H9 (cell line): ENCODE data around the gene TOX4. TPM values are rescaled to one million over a fixed set of nuclear protein-coding genes. Genes with fewer than 3 reads are reported as not detected.

ENCODE experiments used
- DNase-seq: peaks from one replicate; pipeline ENCODE4 v3.0.0-alpha.2; 2017
- H2AFZ ChIP-seq: one replicate; pipeline ENCODE4 v1.6.1; 2013; ENCODE audit warnings: mild to moderate bottlenecking, low read length, control low read depth, moderate library complexity
- H2AK5ac ChIP-seq: 2 replicates; pipeline ENCODE4 v1.6.1; 2013; ENCODE audit warnings: low read length, control low read depth, mixed read lengths; ENCODE audit not compliant: insufficient read length
- H2BK120ac ChIP-seq: one replicate; pipeline ENCODE4 v1.6.1; 2013; ENCODE audit warnings: low read depth, mild to moderate bottlenecking, low read length, control low read depth, inconsistent platforms; ENCODE audit not compliant: poor library complexity, severe bottlenecking
- H2BK12ac ChIP-seq: 2 replicates; pipeline ENCODE4 v1.6.1; 2013; ENCODE audit warnings: low read length, control low read depth, mixed read lengths, low read depth; ENCODE audit not compliant: insufficient read length
- H2BK15ac ChIP-seq: 2 replicates; pipeline ENCODE4 v1.6.1; 2013; ENCODE audit warnings: low read depth, low read length, control low read depth
- H2BK20ac ChIP-seq: one replicate; pipeline ENCODE4 v1.6.1; 2013; ENCODE audit warnings: low read depth, mild to moderate bottlenecking, low read length, control low read depth, inconsistent platforms; ENCODE audit not compliant: poor library complexity, severe bottlenecking
- H2BK5ac ChIP-seq: 2 replicates; pipeline ENCODE4 v1.6.1; 2013; ENCODE audit warnings: low read length, control low read depth, mixed read lengths; ENCODE audit not compliant: insufficient read length
- H3K14ac ChIP-seq: 2 replicates; pipeline ENCODE4 v1.6.1; 2013; ENCODE audit warnings: low read length, control low read depth; ENCODE audit not compliant: insufficient read depth
- H3K18ac ChIP-seq: 2 replicates; pipeline ENCODE4 v1.6.1; 2013; ENCODE audit warnings: low read depth, mild to moderate bottlenecking, mixed read lengths, low read length, control low read depth; ENCODE audit not compliant: insufficient read length
- H3K23ac ChIP-seq: 2 replicates; pipeline ENCODE4 v1.6.1; 2013; ENCODE audit warnings: low read length, control low read depth, mixed read lengths, low read depth; ENCODE audit not compliant: insufficient read length
- H3K23me2 ChIP-seq: 2 replicates; pipeline ENCODE4 v1.6.1; 2013; ENCODE audit warnings: low read depth, mild to moderate bottlenecking, mixed read lengths, low read length, control low read depth; ENCODE audit not compliant: insufficient read length, poor library complexity, severe bottlenecking
- H3K27ac ChIP-seq: 2 replicates; pipeline ENCODE4 v1.5.1; 2013; ENCODE audit warnings: low read length, control low read depth, mixed read lengths, low read depth; ENCODE audit not compliant: insufficient read length
- H3K27me3 ChIP-seq: 2 replicates; pipeline ENCODE4 v1.6.1; 2013; ENCODE audit warnings: low read length, control low read depth, inconsistent platforms; ENCODE audit not compliant: insufficient read depth
- H3K4ac ChIP-seq: 2 replicates; pipeline ENCODE4 v1.6.1; 2013; ENCODE audit warnings: low read depth, mild to moderate bottlenecking, control low read depth, inconsistent platforms, low read length, moderate library complexity
- H3K4me1 ChIP-seq: 2 replicates; pipeline ENCODE4 v1.6.1; 2013; ENCODE audit warnings: low read length, control low read depth, inconsistent platforms; ENCODE audit not compliant: insufficient read depth
- H3K4me2 ChIP-seq: 2 replicates; pipeline ENCODE4 v1.6.1; 2013; ENCODE audit warnings: low read length, control low read depth, mixed read lengths; ENCODE audit not compliant: insufficient read length, insufficient read depth
- H3K56ac ChIP-seq: 2 replicates; pipeline ENCODE4 v1.6.1; 2013; ENCODE audit warnings: low read depth, mild to moderate bottlenecking, mixed read lengths, low read length, control low read depth; ENCODE audit not compliant: insufficient read length
- H3K79me1 ChIP-seq: 2 replicates; pipeline ENCODE4 v1.6.1; 2013; ENCODE audit warnings: low read depth, mild to moderate bottlenecking, moderate library complexity, low read length, control low read depth, inconsistent platforms; ENCODE audit not compliant: insufficient read depth, poor library complexity, severe bottlenecking
- H3K79me2 ChIP-seq: 2 replicates; pipeline ENCODE4 v1.6.1; 2013; ENCODE audit warnings: low read length, control low read depth, inconsistent platforms; ENCODE audit not compliant: insufficient read depth
- H3K9ac ChIP-seq: 2 replicates; pipeline ENCODE4 v1.6.1; 2013; ENCODE audit warnings: low read length, control low read depth, mixed read lengths; ENCODE audit not compliant: insufficient read length; ENCODE audit errors: extremely low read depth
- H3K9me3 ChIP-seq: one replicate; pipeline ENCODE4 v1.6.1; 2013; ENCODE audit warnings: low read depth, low read length, inconsistent platforms; ENCODE audit not compliant: control insufficient read depth
- H3T11ph ChIP-seq: one replicate; pipeline ENCODE4 v1.6.1; 2013; ENCODE audit warnings: mild to moderate bottlenecking, low read length, control low read depth, inconsistent platforms
- H4K20me1 ChIP-seq: one replicate; pipeline ENCODE4 v1.6.1; 2013; ENCODE audit not compliant: control insufficient read depth, insufficient read length, insufficient read depth
- H4K5ac ChIP-seq: 2 replicates; pipeline ENCODE4 v1.6.1; 2013; ENCODE audit warnings: low read depth, mild to moderate bottlenecking, mixed read lengths, low read length, control low read depth; ENCODE audit not compliant: insufficient read length
- H4K8ac ChIP-seq: replicated peaks from 2 replicates; pipeline ENCODE4 v1.6.1; 2013; ENCODE audit warnings: low read length, control low read depth, mixed read lengths, low read depth; ENCODE audit not compliant: insufficient read length
- H4K91ac ChIP-seq: 2 replicates; pipeline ENCODE4 v1.6.1; 2013; ENCODE audit warnings: low read depth, mild to moderate bottlenecking, moderate library complexity, mixed read lengths, low read length, control low read depth; ENCODE audit not compliant: insufficient read length
- H3K27ac Mint-ChIP-seq, 3 experiments: 2 replicates in 2 of 3; 3 replicates in 1 of 3; pipeline ENCODE4 v1.8.0; 2020 to 2021; ENCODE audit warnings: mixed read lengths in 3 of 3, mild to moderate bottlenecking in 1 of 3, moderate library complexity in 1 of 3
- H3K27me3 Mint-ChIP-seq: 2 replicates; pipeline ENCODE4 v1.8.0; 2021; ENCODE audit warnings: low read depth, mild to moderate bottlenecking, moderate library complexity, mixed read lengths
- H3K36me3 Mint-ChIP-seq, 3 experiments: 2 replicates in 2 of 3; 3 replicates in 1 of 3; pipeline ENCODE4 v1.8.0; 2020 to 2021; ENCODE audit warnings: low read depth in 3 of 3, mixed read lengths in 3 of 3; ENCODE audit not compliant: insufficient read depth in 1 of 3
- H3K4me1 Mint-ChIP-seq, 2 experiments: 2 replicates each; pipeline ENCODE4 v1.8.0; 2020; ENCODE audit warnings: mixed read lengths in 2 of 2
- H3K4me3 Mint-ChIP-seq, 2 experiments: 2 replicates in 1 of 2; 3 replicates in 1 of 2; pipeline ENCODE4 v1.8.0; 2020 to 2021; ENCODE audit warnings: mild to moderate bottlenecking in 2 of 2, mixed read lengths in 2 of 2, moderate library complexity in 1 of 2
- H3K9me3 Mint-ChIP-seq, 2 experiments: 2 replicates in 1 of 2; 3 replicates in 1 of 2; pipeline ENCODE4 v1.8.0; 2020; ENCODE audit warnings: mild to moderate bottlenecking in 2 of 2, mixed read lengths in 2 of 2, moderate library complexity in 1 of 2
- CTCF ChIP-seq: fragments of 200-600 bp; sonication (generic); conservative IDR thresholded peaks from 3 replicates; pipeline ENCODE4 v1.8.0; 2021; ENCODE audit warnings: antibody characterized with exemption, mild to moderate bottlenecking
- WGBS: extraction: QIAGEN DNeasy Blood & Tissue Kit; methylation state at CpG from one replicate; pipeline ENCODE4 v1.1.7; 2013; ENCODE audit warnings: missing lambda C conversion rate, low lambda C conversion rate, mixed read lengths; ENCODE audit not compliant: insufficient read length; ENCODE audit errors: extremely low coverage; 5-methylcytosine and 5-hydroxymethylcytosine counted together
- total RNA-seq: library from RNA; stranded (reverse); gene quantifications from 2 replicates; pipeline ENCODE4 v1.2.1, GENCODE V29; 2021

Gene TOX4
- total RNA-seq, 1 experiment from 2014 or later: 64.7 TPM

GRCh38 chr14:21486640-21487087 is 9.7 kb downstream of the TOX4 start:
- TF ChIP-seq CTCF: no peak
- H2BK20ac ChIP-seq: no peak overlapping the region
- Mint-ChIP-seq H3K4me1 (no peaks in the 10 kb centered on the region), H3K27me3 (no peaks in the 10 kb centered on the region), H3K9me3 (no peaks in the 10 kb centered on the region), H3K36me3 (peaks cover 9 to 36% (median 33%) of the 10 kb centered on the region in 3 experiments; a peak in 6 of 7 replicates), H3K4me3 (no peak overlapping the region), H3K27ac (no peak overlapping the region)
- H2BK120ac ChIP-seq: no peak overlapping the region
- H2BK5ac ChIP-seq: no peak overlapping the region
- H3K9me3 ChIP-seq: no peaks in the 10 kb centered on the region
- H2BK12ac ChIP-seq: no peak overlapping the region
- H3K23me2 ChIP-seq: no peaks in the 10 kb centered on the region
- no peaks in the 10 kb centered on the region for H4K20me1 ChIP-seq
- H3K14ac ChIP-seq: no peak overlapping the region
- no peak overlapping the region for H3T11ph ChIP-seq
- no peaks in the 10 kb centered on the region for H3K79me1 ChIP-seq
- no peaks in the 10 kb centered on the region for H3K79me2 ChIP-seq
- no peak overlapping the region for H4K5ac ChIP-seq
- no peak overlapping the region for H2AK5ac ChIP-seq
- no peak overlapping the region for H4K91ac ChIP-seq
- H3K4me1 ChIP-seq: no peaks in the 10 kb centered on the region
- no peak overlapping the region for H4K8ac ChIP-seq
- no peak overlapping the region for H3K18ac ChIP-seq
- H3K23ac ChIP-seq: no peak overlapping the region
- no CpG with 5 or more reads among the region's 1 CpG for WGBS
- no peak overlapping the region for H3K56ac ChIP-seq
- H3K27ac ChIP-seq: no peak overlapping the region
- H2BK15ac ChIP-seq: no peak overlapping the region
- H3K4ac ChIP-seq: no peak overlapping the region
- no peak overlapping the region for H3K9ac ChIP-seq
- DNase-seq: no peak
- H3K27me3 ChIP-seq: no peaks in the 10 kb centered on the region
- no peak overlapping the region for H2AFZ ChIP-seq
- no peak overlapping the region for H3K4me2 ChIP-seq
